Activated CD8-positive, alpha-beta T cell treated with anti-CD3 and anti-CD28 coated beads, Interleukin-2, amount 10 ng/mL, durations not matched to agents 7 days and 5 days (primary cell): Measurements from ENCODE around the gene KCNJ9. TPM values are rescaled to one million over a fixed set of nuclear protein-coding genes. Genes with fewer than 3 reads are reported as not detected.

Experiments
- ATAC-seq: fragments of 150-1000 bp; cut with Tn5 transposase; one replicate; pipeline ENCODE4 v1.10.0; 2021; ENCODE audit warnings: moderate library complexity
- CTCF ChIA-PET: fragments of 350-600 bp; sonication (Branson Sonifier 250); formaldehyde crosslinking; loops from one replicate; lab custom pipeline; 2021; ENCODE audit warnings: antibody characterized with exemption; lab: Charles Lee
- POLR2A ChIA-PET: fragments of 350-600 bp; sonication (Branson Sonifier 250); formaldehyde crosslinking; loops from one replicate; lab custom pipeline; 2021; ENCODE audit warnings: antibody characterized with exemption; lab: Charles Lee
- DNase-seq: peaks from one replicate; pipeline ENCODE4 v3.0.0-alpha.2; 2020
- H3K27ac Mint-ChIP-seq: one replicate; pipeline ENCODE4 v1.8.0; 2021; ENCODE audit warnings: mild to moderate bottlenecking, mixed read lengths
- H3K27me3 Mint-ChIP-seq: one replicate; pipeline ENCODE4 v1.8.0; 2021; ENCODE audit warnings: low read depth, mixed read lengths
- H3K36me3 Mint-ChIP-seq: one replicate; pipeline ENCODE4 v1.8.0; 2021; ENCODE audit warnings: low read depth, mixed read lengths
- H3K4me1 Mint-ChIP-seq: one replicate; pipeline ENCODE4 v1.8.0; 2021; ENCODE audit warnings: low read depth, mixed read lengths
- H3K4me3 Mint-ChIP-seq: one replicate; pipeline ENCODE4 v1.8.0; 2021; ENCODE audit warnings: mild to moderate bottlenecking, mixed read lengths
- H3K9me3 Mint-ChIP-seq: one replicate; pipeline ENCODE4 v1.8.0; 2022; ENCODE audit warnings: mixed read lengths; ENCODE audit not compliant: insufficient read depth
- total RNA-seq, 2 experiments: library from RNA; stranded (reverse); gene quantifications; one replicate each; pipeline ENCODE4 v1.2.3, GENCODE V29; 2021

KCNJ9 gene
- total RNA-seq, 2 experiments from 2014 or later, result not detected

GRCh38 chr1:160137216-160137862 is 56.0 kb downstream of the KCNJ9 start:
- Mint-ChIP-seq H3K4me1 (no peaks in the 10 kb centered on the region), H3K4me3 (no peak overlapping the region)
- CTCF ChIA-PET, result interaction anchor here (2.3 kb wide), 1 partner anchor 59 kb away, joined by 5 read pairs; no protein-coding TSS in a partner anchor

GRCh38 chr1:160139840-160140239 is 58.5 kb downstream of the KCNJ9 start:
- Mint-ChIP-seq H3K4me1 (no peaks in the 10 kb centered on the region), H3K9me3 (no peaks in the 10 kb centered on the region), H3K4me3 (no peak overlapping the region), H3K36me3 (no peaks in the 10 kb centered on the region), H3K27ac (no peak overlapping the region), H3K27me3 (peaks cover 13% of the 10 kb centered on the region)
- DNase-seq (no peak), ATAC-seq (no peak)
- ChIA-PET CTCF (no interaction called here), POLR2A (no interaction called here)

More at GRCh38 chr1:160137216-160137862, 56.0 kb downstream of the KCNJ9 start:
- H3K27me3 Mint-ChIP-seq, result peaks cover 18% of the 10 kb centered on the region
- DNase-seq (no peak), ATAC-seq (no peak)
- no peaks in the 10 kb centered on the region for H3K36me3 Mint-ChIP-seq
- no peak overlapping the region for H3K27ac Mint-ChIP-seq
- no peaks in the 10 kb centered on the region for H3K9me3 Mint-ChIP-seq
- POLR2A ChIA-PET, result no interaction called here

Other genes starting within 250 kb of the KCNJ9 start
- gene VSIG8, start 218.9 kb upstream of the KCNJ9 start, total RNA-seq, result not detected
- under 1 TPM; 0.34 to 0.79 TPM for gene CFAP45, start 181.4 kb upstream of the KCNJ9 start, total RNA-seq
- gene TAGLN2, start 156.0 kb upstream of the KCNJ9 start, total RNA-seq, result 100 to 1,000 TPM; 476 to 510 TPM
- not detected for gene IGSF9, start 135.9 kb upstream of the KCNJ9 start, total RNA-seq
- not detected for gene SLAMF9, start 127.3 kb upstream of the KCNJ9 start, total RNA-seq
- gene PIGM, start 49.5 kb upstream of the KCNJ9 start, total RNA-seq, result 1 to 10 TPM; 4.2 to 4.5 TPM
- not detected for gene KCNJ10, start 11.4 kb upstream of the KCNJ9 start, total RNA-seq
- 10 to 100 TPM; 41.7 to 44.4 TPM for gene IGSF8, start 17.1 kb downstream of the KCNJ9 start, total RNA-seq
- gene ATP1A2, start 34.2 kb downstream of the KCNJ9 start, total RNA-seq, result not detected
- gene ATP1A4, start 70.1 kb downstream of the KCNJ9 start, total RNA-seq, result not detected
- not detected for gene CASQ1, start 109.0 kb downstream of the KCNJ9 start, total RNA-seq
- gene PEA15, start 123.8 kb downstream of the KCNJ9 start, total RNA-seq, result 10 to 100 TPM; 27.3 to 35.2 TPM
- 10 to 100 TPM; 81.9 to 85.9 TPM for gene DCAF8, start 181.0 kb downstream of the KCNJ9 start, total RNA-seq
- gene PEX19, start 203.6 kb downstream of the KCNJ9 start, total RNA-seq, result 10 to 100 TPM; 42.3 to 42.7 TPM